ENCODE results near the gene PLAGL1. TPM values are rescaled to one million over a fixed set of nuclear protein-coding genes. Genes with fewer than 3 reads are reported as not detected.

Gene PLAGL1
- total RNA-seq, 6 experiments from 2014 or later = 0.74 to 3.2 (median 1.6) TPM

GRCh38 chr6:143957679-143958274 is 50.3 kb downstream of the PLAGL1 start:
- intact Hi-C loops (cut with DNase I) = no loop called here

GRCh38 chr6:143955971-143956370 is 52.1 kb downstream of the PLAGL1 start:
- intact Hi-C loops (cut with DNase I) = no loop called here
- no peaks in the 10 kb centered on the region for H3K9me3 ChIP-seq
- no peak for DNase-seq
- no peak overlapping the region for H3K4me3 ChIP-seq
- TF ChIP-seq POLR2A (IDR thresholded peaks at IDR 0.05) (no peak), CTCF (IDR thresholded peaks at IDR 0.05) (no peak)
- H3K4me1 ChIP-seq = no peaks in the 10 kb centered on the region
- H3K36me3 ChIP-seq = no peaks in the 10 kb centered on the region
- no peak overlapping the region for H3K27ac ChIP-seq
- no peak for ATAC-seq
- WGBS (ENCODE audit: insufficient coverage, low coverage, low lambda C conversion rate, missing lambda C conversion rate) = 79% methylated on average over 5 of the region's 8 CpGs
- no peaks in the 10 kb centered on the region for H3K27me3 ChIP-seq

More at GRCh38 chr6:143957679-143958274, 50.3 kb downstream of the PLAGL1 start:
- no peaks in the 10 kb centered on the region for H3K36me3 ChIP-seq
- no peak for ATAC-seq
- no peak for DNase-seq
- no peaks in the 10 kb centered on the region for H3K4me1 ChIP-seq
- TF ChIP-seq CTCF (IDR thresholded peaks at IDR 0.05) (no peak), POLR2A (IDR thresholded peaks at IDR 0.05) (no peak)
- no peak overlapping the region for H3K4me3 ChIP-seq
- H3K27ac ChIP-seq = no peak overlapping the region
- no peaks in the 10 kb centered on the region for H3K9me3 ChIP-seq
- no peaks in the 10 kb centered on the region for H3K27me3 ChIP-seq
- 51% methylated on average over 4 of the region's 4 CpGs for WGBS (ENCODE audit: insufficient coverage, low coverage, low lambda C conversion rate, missing lambda C conversion rate)

DNA sequence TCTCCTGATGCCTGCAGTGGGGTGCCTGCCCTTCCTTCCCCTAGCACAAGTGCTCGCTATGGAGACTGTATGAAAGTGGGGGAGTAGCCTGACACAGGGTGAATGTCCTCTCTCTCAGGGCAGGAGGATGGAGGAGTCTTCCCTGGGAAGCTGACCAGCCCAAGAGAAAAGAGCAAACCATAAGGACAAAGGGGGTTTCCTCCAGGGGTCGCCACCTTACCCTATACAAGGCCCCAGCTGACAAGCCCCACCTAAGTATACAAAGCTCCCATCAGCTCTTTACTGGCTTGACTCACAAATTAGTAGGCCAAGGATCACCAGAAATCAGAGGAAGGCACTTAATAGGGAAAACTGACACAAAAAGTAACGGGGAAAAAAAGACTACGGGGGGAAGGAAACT is 54.1 kb downstream of the PLAGL1 start:
- intact Hi-C loops (cut with DNase I) = no loop called here

GRCh38 chr6:143952947-143953701 is 54.9 kb downstream of the PLAGL1 start:
- ATAC-seq = no peak
- TF ChIP-seq POLR2A (IDR thresholded peaks at IDR 0.05) (no peak), CTCF (IDR thresholded peaks at IDR 0.05) (no peak)
- H3K9me3 ChIP-seq = no peaks in the 10 kb centered on the region
- 86% methylated on average over 3 of the region's 4 CpGs for WGBS (ENCODE audit: insufficient coverage, low coverage, low lambda C conversion rate, missing lambda C conversion rate)
- intact Hi-C loops (cut with DNase I) = no loop called here
- no peak for DNase-seq
- no peak overlapping the region for H3K27ac ChIP-seq
- no peak overlapping the region for H3K4me3 ChIP-seq
- no peaks in the 10 kb centered on the region for H3K4me1 ChIP-seq
- no peaks in the 10 kb centered on the region for H3K36me3 ChIP-seq
- H3K27me3 ChIP-seq = no peaks in the 10 kb centered on the region

More for the DNA sequence above, 54.1 kb downstream of the PLAGL1 start:
- Histone ChIP-seq H3K9me3 (no peaks in the 10 kb centered on the region), H3K4me1 (no peaks in the 10 kb centered on the region), H3K27me3 (no peaks in the 10 kb centered on the region), H3K36me3 (no peaks in the 10 kb centered on the region), H3K27ac (no peak overlapping the region), H3K4me3 (no peak overlapping the region)
- DNase-seq (no peak), ATAC-seq (peak in 1 of 4 donors; percentile 13)
- no peak for TF ChIP-seq POLR2A (IDR thresholded peaks at IDR 0.05)
- no peak for TF ChIP-seq CTCF (IDR thresholded peaks at IDR 0.05)
- 84% methylated on average over 3 of the region's 4 CpGs for WGBS (ENCODE audit: insufficient coverage, low coverage, low lambda C conversion rate, missing lambda C conversion rate)
